C1 segment of cervical spinal cord (tissue), 14 donors: Measurements from ENCODE around the gene SHANK3.

ENCODE experiments used
- DNase-seq, 14 donors: peaks; one replicate each; lab custom pipeline; 2025; lab: John Stamatoyannopoulos, UW

The SHANK3 gene

DNA sequence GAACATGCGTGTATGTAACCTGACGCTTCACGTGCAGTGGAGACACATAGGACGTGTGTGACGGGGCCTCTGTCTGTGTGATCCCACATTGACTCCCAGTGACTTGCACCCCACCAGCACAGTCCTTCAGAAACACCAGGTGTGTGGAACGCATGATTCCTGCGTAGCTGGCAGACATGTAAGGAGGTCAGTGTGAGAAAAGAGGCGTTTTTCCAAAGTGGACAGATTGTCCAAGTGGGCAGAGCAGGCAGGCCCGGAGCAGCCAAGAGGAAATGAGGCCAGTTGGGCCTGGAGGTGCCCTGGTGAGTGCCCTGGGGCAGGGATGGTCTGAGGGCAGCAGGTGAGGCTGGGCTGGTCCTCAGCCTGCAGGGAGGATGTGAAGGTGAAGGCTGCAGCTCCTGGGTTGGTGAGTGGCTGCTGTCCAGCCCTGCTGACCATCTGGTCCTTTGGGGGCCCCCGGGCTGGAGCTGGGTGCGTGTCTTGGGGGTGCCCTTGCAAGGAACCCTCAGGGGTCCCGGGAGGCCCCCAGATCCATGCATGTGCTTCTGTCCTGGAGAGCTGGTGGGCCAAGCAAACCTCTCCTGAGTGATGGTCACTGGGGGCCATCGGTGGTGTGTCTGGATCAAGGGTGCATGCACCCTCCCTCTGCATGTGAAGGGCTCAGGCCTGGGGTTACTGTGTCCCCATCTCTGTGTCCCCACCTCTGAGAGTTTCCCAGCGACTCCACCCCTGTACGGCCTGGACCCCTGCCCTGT, 26.6 kb downstream of the SHANK3 start:
- DNase-seq, result peak in 1 of 14 donors; percentile 97

GRCh38 chr22:50699756-50700386, 27.2 kb downstream of the SHANK3 start:
- DNase-seq, result no peak

GRCh38 chr22:50700387-50701075, 27.9 kb downstream of the SHANK3 start:
- DNase-seq, result no peak

GRCh38 chr22:50701076-50701419, 28.4 kb downstream of the SHANK3 start:
- DNase-seq, result peak in 1 of 14 donors; percentile 81

GRCh38 chr22:50701428-50702154, 29.0 kb downstream of the SHANK3 start:
- no peak for DNase-seq

- no peak for DNase-seq
Observed at GRCh38 chr22:50702261-50702671, 29.6 kb downstream of the SHANK3 start.

GRCh38 chr22:50702821-50703725, 30.4 kb downstream of the SHANK3 start:
- no peak for DNase-seq

DNA sequence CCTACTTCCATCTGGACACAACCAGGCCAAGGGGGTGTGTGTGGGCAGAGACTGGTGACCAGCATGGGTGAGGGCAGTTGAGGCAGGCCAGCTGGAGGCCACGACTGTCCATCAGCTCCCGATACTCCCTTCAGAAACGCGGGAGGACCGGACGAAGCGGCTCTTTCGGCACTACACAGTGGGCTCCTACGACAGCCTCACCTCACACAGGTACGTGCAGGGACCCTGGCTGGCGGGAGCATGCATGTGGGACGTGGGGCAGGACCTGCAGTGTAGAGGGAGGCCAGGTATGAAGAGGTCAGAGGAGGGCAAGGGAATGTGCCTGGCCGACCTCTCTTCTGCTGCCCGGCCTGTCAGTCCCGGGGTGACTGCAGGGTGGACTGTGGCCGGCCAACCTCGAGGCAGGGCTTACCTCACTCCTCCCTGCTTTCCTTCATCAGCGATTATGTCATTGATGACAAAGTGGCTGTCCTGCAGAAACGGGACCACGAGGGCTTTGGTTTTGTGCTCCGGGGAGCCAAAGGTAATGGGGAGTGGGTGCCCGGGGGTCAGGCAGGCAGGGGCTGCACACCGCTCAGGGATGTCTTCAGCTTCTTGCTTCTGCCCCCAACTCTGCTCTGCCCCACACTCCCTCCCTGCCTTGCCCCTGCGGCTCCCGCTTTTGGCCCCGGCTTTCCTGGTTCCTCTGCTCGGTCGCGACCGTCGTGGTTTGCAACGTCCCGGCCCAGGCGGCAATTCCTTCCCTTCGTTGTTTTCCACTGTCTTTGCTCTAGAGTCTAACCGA, 31.3 kb downstream of the SHANK3 start:
- DNase-seq, result no peak

GRCh38 chr22:50704510-50705218, 32.0 kb downstream of the SHANK3 start:
- no peak for DNase-seq

- DNase-seq, result peak in 1 of 14 donors; percentile 64
Observed at GRCh38 chr22:50705219-50705691, 32.6 kb downstream of the SHANK3 start.

- no peak for DNase-seq
Observed at GRCh38 chr22:50705851-50706351, 33.3 kb downstream of the SHANK3 start.

DNA sequence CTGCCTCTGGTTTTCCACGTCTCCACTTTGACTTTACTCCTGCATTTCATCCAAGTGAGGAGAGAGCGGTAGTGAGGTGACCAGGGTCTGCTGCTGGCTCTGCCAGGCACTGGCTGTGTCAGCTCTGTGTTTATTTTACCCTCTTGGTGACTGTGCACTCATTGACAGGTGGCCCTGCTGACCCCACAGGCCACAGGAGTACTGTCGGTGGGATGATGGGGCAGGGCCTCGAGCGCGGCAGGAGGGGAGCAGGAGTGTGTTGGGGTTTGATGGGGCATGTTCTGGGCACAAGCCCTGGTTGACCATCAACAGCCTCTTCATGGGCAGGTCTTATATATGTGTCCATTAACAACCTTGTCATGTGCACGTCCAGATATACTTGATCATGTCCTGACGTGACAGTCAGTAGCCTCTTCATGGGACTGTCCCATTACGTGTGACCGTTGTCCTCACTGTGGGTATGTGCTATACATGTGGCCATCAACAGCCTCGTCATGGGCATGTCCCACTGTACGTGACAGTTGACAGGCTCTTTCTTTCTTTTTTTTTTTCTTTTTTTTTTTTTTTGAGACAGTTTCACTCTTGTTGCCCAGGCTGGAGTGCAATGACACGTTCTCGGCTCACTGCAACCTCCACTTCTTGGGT, 34.0 kb downstream of the SHANK3 start:
- no peak for DNase-seq

DNA sequence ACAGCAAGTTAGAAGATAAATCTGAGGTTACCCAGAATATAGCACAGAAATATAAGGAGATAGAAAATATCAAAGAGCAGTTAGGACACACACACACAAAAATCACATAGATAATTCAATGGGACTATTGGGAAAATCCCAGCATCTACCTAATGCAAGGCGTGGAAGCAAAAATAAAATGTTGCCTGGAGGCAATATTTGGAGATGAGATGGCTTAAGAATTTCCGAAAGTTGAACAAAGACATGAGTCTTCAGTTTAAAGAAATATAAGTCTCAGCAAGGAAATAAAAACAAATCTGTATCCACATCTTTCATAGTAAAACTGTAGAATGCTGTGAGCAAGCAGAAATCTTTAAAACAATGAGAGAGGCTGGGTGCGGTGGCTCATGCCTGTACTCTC, 35.9 kb downstream of the SHANK3 start:
- no peak for DNase-seq

DNA sequence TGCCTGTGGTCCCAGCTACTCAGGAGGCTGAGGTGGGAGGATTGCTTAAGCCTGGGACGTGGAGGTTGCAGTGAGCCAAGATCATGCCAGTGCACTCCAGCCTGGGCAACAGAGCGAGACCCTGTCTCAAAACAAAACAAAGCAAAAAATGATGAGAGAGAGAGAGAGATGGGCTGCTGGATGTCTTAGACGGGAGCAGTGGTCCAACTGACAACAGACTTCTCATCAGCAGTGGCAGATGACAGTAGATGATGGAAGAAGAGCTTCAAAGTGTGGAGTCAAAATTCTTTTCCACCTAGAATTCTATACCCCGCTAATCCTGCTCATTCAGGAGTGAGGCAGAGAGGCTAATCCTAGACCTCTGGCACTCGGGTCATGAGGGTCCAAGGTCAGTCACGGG, 36.4 kb downstream of the SHANK3 start:
- no peak for DNase-seq

GRCh38 chr22:50710221-50710620, 37.6 kb downstream of the SHANK3 start:
- no peak for DNase-seq

DNA sequence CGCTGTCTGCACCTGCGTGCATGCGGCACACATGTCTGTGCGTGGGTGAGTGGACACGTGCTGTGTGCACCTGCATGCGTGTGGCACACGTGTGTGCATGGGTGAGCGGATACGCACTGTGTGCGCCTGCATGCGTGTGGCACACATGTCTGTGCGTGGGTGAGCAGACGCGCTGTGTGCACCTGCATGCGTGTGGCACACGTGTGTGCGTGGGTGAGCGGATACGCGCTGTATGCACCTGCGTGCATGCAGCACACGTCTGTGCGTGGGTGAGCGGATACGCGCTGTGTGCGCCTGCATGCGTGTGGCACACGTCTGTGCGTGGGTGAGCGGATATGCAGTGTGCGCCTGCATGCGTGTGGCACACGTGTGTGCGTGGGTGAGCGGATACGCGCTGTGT, 38.3 kb downstream of the SHANK3 start:
- DNase-seq, result no peak

DNA sequence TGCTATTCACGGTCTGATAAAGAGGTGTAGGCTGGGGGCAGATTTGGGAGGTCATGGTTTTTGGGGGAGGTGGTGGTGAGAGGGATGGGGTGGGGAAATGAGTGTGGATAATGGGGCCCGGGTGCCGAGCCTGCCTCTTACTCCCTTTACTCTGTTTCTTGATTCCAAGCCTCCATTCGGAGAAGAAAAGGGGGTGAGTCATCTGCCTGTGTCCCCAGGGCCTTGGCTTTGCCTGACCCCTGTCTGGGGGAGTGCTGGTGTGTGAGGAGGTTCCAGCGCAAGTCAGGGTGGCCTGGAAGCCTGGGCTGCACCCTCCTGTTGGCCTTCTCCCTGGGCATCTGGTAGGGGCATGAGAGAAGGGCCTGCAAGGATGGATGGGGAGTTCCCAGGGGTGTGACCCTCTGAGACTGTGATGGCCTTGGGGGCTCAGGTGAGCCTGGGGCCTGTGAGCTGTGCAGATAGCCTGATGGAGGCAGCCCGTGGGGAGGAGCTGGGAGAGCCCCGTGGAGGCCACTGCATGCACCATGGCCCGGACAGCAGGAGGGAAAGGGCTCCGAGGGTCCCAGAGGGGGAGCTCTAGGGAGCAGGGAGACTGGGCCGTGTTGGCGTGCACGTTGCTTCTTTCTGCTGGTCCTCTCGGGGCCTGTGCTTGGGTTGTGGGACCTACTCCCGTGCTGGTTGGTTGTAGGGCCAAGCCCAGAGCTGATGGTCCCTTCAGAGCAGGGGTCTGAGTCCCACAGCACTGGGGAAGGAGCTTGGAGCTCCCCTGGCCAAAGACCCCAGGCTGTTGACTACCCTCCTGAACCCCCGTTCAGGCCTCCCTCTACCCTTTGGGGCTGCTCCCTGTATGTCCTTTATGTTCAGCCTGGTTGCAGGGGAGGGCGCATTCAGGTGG, 39.1 kb downstream of the SHANK3 start:
- DNase-seq, result no peak
